Measurements from ENCODE around the gene FHAD1.

The FHAD1 gene

DNA sequence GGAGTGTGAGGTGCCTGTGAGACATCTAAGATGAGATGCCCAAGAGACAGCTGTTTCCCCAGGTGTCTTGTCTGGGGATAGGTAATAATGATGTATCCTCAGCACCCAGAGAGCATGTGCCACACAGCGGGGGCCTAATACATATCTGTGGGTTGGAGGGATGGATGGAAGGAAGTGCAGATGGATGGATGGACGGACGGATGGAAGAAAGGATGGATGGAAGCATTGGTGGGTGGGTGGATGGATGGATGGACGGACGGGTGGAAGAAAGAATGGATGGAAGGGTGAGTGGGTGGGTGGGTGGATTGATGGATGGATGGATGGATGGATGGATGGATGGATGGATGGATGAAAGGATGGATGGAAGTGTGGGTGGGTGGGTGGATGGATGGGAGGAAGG, 84.2 kb downstream of the FHAD1 start:
- DNase-seq: no peak

DNA sequence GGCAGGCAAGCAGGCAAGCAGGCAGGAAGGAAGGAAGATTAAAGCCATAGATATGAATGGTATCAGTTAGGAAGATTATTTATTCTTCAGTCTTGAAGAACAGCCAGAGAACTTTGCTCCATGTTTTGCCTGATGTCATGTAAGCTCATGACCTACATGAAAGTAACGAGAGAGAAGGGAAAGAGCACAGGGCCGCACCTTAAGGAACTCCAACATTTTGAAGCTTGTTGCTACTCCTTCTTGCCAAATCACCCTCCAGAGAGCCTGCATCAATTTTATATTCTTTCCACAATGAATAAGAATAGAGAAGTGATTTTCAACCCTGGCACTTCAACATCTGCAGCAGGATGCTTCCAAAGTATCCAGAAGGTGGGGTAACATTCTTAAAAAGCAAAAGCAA, 84.7 kb downstream of the FHAD1 start:
- DNase-seq: no peak

- DNase-seq: no peak
Measured at GRCh38 chr1:15332525-15332924, 85.5 kb downstream of the FHAD1 start.

- DNase-seq: no peak
Measured at GRCh38 chr1:15332952-15333715, 86.1 kb downstream of the FHAD1 start.

DNA sequence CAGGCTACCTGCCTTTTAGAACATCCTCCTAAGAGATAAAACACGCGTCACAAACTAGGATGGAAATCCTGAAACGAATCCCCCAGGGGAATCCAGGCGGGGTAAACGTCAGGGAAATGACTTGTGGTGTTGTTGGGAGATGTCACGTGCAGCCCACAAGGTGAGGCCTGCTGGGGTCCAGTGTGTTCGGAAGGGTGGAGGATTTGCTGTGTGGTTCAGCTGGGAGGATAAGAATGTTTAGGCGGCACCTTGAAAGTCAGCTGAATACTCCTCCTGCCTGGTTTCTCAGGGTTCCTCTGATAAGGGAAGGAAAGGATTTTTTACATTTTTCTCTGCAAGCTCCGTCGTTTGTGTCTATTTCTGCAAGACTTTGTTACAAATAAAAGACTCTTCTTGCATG, 88.0 kb downstream of the FHAD1 start:
- no peak for DNase-seq

DNA sequence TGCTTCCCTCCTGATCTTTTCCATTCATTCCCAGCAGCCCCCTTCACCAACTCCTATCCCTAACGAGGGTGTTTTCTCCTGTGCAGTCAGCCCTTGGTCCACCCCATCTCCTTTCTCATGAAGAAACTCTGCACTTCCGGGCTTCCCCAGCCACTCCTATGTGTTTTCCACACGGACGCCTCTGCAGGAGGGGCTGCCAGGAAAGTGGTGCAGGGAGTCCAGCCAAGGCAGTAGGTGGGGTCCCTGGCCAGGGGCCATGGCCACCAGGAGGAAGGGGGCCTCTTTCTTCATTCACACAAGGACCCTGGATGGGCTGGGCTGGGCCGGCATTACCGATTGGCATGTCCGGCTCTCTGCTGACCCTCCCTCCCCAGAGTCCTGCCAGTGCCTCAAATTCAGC, 89.8 kb downstream of the FHAD1 start:
- no peak for DNase-seq

DNA sequence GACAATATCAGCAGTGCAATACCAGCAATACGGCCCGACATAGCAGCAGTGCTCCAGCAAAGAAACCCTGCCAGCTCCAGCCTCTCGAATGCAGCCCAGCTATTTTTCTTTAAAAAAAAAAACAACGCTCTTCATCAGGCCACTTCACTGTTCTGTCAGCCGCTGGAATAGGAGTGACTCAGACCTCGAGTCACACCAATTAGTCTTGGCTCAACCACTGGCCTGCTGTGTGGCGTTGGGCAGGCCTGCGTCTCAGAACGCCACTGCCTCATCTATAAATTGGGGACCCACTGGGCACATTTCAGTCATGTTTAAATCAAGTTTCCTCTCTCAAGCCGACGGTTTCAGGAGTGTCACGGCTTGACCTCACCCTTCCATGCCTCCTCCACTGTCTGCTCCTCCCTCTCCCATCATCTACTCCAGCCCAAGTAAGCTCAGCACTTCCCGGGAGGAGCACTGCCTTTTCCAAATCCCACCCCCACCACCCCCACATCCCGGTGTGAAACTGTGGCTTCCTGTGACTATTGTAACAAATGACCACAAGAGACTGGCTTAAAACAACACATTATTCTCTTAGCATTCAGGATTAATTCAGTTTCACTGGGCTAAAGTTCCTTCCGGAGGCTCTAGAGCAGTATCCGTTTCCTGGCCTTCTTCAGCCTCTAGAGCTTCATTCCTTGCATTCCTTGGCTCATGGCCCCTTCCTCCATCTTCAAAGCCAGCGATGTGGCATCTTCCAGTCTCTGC, 90.8 kb downstream of the FHAD1 start:
- DNase-seq: no peak

DNA sequence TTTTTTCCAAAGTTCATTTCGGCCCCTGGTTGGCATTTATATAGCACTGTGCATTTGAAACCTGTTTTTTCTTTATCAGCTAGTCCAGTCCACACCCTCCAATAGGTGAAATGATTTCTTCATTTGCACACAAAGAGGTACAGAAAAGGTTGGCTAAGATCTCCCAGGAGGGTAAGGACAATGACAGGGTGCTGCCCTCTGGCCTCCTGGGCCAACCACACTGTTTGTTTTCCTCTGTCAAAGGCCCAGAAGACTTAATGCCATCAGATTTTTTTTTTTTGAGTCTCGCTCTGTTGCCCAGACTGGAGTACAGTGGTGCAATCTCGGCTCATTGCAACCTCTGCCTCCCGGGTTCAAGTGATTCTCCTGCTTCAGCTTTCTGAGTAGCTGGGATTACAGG, 92.5 kb downstream of the FHAD1 start:
- DNase-seq: no peak

- no peak for DNase-seq
Measured at GRCh38 chr1:15341228-15341627, 94.2 kb downstream of the FHAD1 start.

- DNase-seq: no peak
Measured at GRCh38 chr1:15341634-15342407, 94.8 kb downstream of the FHAD1 start.

DNA sequence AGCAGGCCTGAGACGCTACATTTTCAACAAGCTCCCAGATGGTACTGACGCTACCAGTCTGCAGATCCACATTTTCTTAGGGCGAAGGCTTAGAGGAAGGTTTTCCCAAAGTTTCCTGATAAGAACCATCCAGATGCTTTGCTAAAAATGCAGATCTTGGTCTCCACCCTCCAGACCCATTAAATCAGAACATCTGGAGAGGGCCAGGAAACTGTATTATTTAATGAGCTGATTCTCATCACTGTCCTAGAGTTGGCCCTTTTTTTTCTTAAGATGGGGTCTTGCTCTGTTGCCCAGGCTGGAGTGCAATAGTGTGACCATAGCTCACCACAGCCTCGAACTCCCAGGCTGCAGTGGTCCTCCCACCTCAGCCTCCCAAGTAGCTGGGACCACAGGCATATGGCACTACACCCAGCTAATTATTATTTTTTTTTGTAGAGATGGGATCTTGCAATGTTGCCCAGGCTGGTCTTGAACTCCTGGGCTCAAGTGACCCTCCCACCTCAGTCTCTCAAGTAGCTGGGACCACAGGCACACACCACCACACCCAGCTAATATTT, 95.5 kb downstream of the FHAD1 start:
- no peak for DNase-seq

- DNase-seq: no peak
Measured at GRCh38 chr1:15343099-15343498, 96.1 kb downstream of the FHAD1 start.

GRCh38 chr1:15343729-15344128, 96.7 kb downstream of the FHAD1 start:
- no peak for DNase-seq

DNA sequence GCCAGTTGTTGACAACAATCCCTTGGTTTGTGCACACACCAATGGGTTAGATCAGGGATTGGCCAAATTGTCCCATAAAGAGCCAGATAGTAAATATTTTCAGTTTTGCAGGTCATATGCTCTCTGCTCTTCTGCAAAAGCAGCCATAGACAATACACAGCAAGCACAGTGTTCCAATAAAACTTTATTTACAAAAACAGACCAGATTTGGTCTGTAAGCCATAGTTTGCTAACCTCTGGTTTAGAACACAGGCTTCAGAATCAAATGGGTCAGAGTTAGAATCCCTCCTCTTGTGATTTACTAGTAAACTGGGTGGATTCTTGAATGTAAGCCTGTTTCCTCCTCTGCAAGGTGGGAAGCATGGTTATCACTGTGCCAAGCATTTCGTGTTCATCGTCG, 97.4 kb downstream of the FHAD1 start:
- DNase-seq: no peak

GRCh38 chr1:15344800-15345704, 98.0 kb downstream of the FHAD1 start:
- no peak for DNase-seq

DNA sequence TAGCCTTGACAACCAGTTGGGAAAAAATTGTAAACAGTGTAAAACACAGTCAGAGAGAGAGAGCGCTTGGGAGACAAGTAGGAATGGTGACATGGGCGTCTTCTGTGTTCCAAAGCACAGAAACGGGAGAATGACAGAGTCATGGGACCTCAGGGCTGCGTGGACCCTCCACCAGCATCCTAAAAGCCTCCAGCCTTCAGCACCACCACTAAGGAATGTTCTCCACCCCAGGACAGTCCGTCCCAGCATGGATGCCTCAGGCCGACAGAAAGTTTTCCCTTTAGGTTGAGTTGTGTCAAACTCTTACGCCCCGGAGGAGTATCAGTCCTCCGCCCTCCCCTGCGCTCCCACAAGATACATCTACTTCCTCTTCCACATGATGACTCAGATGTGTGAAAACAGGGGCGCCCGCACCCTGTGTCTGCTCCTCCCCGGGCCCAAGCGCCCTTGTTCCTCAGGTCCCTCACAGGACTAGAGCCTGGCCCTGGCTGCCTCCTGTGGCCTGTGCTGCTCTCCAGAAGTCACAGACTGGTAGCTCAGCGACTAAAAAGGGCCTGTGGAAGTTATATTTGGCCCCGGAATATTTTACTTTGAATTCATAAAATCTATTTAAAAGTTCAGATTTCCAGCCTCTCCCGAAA, 98.8 kb downstream of the FHAD1 start:
- DNase-seq: no peak

GRCh38 chr1:15346346-15347030, 99.5 kb downstream of the FHAD1 start:
- no peak for DNase-seq

- DNase-seq: no peak
Measured at GRCh38 chr1:15347182-15347581, 100.2 kb downstream of the FHAD1 start.

DNA sequence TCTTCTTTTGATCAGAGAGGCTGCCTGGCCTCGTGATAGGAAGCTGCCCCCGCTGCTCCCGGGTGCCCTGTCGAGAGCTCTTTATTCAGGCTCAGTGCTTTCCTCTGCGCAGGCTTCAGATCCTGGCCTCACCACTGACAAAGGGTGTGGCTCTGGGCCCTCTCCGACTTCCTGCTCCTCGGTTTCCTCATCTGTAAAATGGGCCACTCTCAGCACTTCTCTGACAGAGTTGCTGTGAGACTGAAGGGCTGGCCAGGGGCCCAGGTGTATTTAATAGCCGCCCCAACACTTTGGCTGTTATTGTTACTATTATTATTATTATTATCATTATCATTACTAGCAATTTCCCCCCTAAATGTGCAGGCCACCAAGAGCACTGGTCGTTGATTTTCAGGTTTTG, 101.6 kb downstream of the FHAD1 start:
- no peak for DNase-seq

- DNase-seq: no peak
Measured at GRCh38 chr1:15349133-15349532, 102.1 kb downstream of the FHAD1 start.

DNA sequence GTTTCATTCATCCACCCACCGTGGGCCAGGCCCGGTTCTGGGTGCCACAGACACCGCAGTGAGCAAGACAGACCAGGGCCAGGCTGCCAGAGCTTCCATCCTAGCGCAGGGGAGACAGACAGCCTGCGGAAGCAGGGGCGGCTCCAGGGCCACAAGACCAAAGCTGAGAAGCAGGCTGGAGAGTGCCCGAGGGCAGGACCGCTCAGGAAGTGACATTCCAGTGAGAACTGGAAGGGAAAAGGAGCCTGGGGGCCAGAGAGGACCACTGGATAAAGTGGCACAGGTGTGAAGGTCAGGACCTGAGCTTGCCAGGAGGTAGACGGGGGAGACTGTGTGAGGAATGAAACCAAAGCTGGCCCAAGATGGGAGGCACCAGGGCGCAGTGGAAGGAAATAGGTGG, 103.1 kb downstream of the FHAD1 start:
- no peak for DNase-seq

Measured in KG1 (cell line).